Smooth muscle cell (in vitro differentiated cells): ENCODE results near the gene PELO. TPM values are rescaled to one million over a fixed set of nuclear protein-coding genes. Genes with fewer than 3 reads are reported as not detected.

Source experiments
- DNase-seq: peaks from one replicate; lab custom pipeline; 2025; ENCODE audit not compliant: unreplicated experiment; lab: John Stamatoyannopoulos, UW
- H2AFZ ChIP-seq: fragments of 200-600 bp; sonication (generic); 2 replicates; pipeline ENCODE4 v1.6.0; 2016; ENCODE audit warnings: antibody characterized with exemption, low read depth, mild to moderate bottlenecking
- H3F3A ChIP-seq: fragments of 200-600 bp; sonication (generic); 2 replicates; pipeline ENCODE4 v1.6.0; 2017; ENCODE audit warnings: antibody characterized with exemption, low read depth
- H3K27ac ChIP-seq: fragments of 200-600 bp; sonication (generic); 2 replicates; pipeline ENCODE4 v1.5.1; 2016; ENCODE audit warnings: low read depth, mild to moderate bottlenecking
- H3K27me3 ChIP-seq: fragments of 200-600 bp; sonication (generic); 2 replicates; pipeline ENCODE4 v1.6.1; 2016; ENCODE audit warnings: low read depth, mild to moderate bottlenecking
- H3K36me3 ChIP-seq: fragments of 200-600 bp; sonication (generic); 2 replicates; pipeline ENCODE4 v1.5.1; 2016; ENCODE audit warnings: low read depth
- H3K4me1 ChIP-seq: fragments of 200-600 bp; sonication (generic); 2 replicates; pipeline ENCODE4 v1.5.1; 2016; ENCODE audit warnings: low read depth
- H3K4me2 ChIP-seq: fragments of 200-600 bp; sonication (generic); 2 replicates; pipeline ENCODE4 v1.6.0; 2016; ENCODE audit warnings: mild to moderate bottlenecking
- H3K4me3 ChIP-seq: fragments of 200-600 bp; sonication (generic); 2 replicates; pipeline ENCODE4 v1.5.1; 2016; ENCODE audit warnings: mild to moderate bottlenecking
- H3K79me2 ChIP-seq: fragments of 200-600 bp; sonication (generic); 2 replicates; pipeline ENCODE4 v1.6.0; 2016; ENCODE audit warnings: low read depth, mild to moderate bottlenecking
- H3K9ac ChIP-seq: fragments of 200-600 bp; sonication (generic); 2 replicates; pipeline ENCODE4 v1.6.0; 2016; ENCODE audit warnings: low read depth
- H3K9me3 ChIP-seq: fragments of 200-600 bp; sonication (generic); replicated peaks from 2 replicates; pipeline ENCODE4 v1.5.1; 2016; ENCODE audit warnings: low read depth
- H4K20me1 ChIP-seq: fragments of 200-600 bp; sonication (generic); 2 replicates; pipeline ENCODE4 v1.6.0; 2016; ENCODE audit warnings: low read depth
- WGBS: methylation state at CpG from one replicate; pipeline ENCODE4 v1.1.7; 2016; ENCODE audit warnings: low lambda C conversion rate; 5-methylcytosine and 5-hydroxymethylcytosine counted together
- polyA plus RNA-seq: library from polyadenylated mRNA; unstranded; fragments of >200 nt; fragmentation: Nextera tagmentation; extraction: Ambion mirVana; gene quantifications from 2 replicates; pipeline ENCODE4 v1.2.1, GENCODE V29; 2016
- total RNA-seq: library from RNA; depleted of rRNA; stranded (reverse); fragments of >200 nt; gene quantifications from 2 replicates; pipeline ENCODE4 v1.2.3, GENCODE V29; 2014
- TF ChIP-seq, protein P1 (sequence below): fragments of 200-600 bp; sonication (generic); IDR thresholded peaks from 2 replicates; pipeline ENCODE4 v1.5.1; 2017; ENCODE audit warnings: borderline replicate concordance, mild to moderate bottlenecking, antibody characterized with exemption; ENCODE audit not compliant: insufficient read depth, poor library complexity, severe bottlenecking

The PELO gene
- total and polyA plus RNA-seq, 2 experiments from 2014 or later, result 37.0 to 88.2 TPM

DNA sequence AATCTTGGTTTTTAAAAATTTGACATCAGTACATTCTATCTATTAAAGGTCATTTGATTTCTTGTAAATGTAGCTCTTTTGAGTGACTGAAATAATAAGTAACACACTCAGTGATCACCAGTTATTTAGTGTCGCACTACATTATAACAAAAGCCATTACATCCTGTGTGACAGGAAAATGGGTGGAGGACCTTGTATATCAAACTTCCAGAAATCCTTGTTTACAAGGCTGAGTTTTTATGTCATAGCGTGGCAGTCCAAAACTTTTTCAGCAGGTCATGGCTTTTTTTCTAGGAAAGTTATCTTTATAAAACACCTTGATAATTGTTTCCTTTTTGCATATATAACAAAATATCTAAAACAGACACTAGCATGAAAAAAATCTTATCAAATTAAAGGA lies 14.4 kb upstream of the PELO start:
- Histone ChIP-seq H3K27ac (no peak overlapping the region), H3K9me3 (no peaks in the 10 kb centered on the region), H3K27me3 (no peaks in the 10 kb centered on the region), H3K4me3 (no peak overlapping the region), H3K36me3 (no peaks in the 10 kb centered on the region), H3K4me2 (no peak overlapping the region), H3K79me2 (no peaks in the 10 kb centered on the region), H4K20me1 (no peaks in the 10 kb centered on the region), H3K4me1 (peaks cover 4% of the 10 kb centered on the region), H3K9ac (no peak overlapping the region), H2AFZ (no peak overlapping the region), H3F3A (peaks cover 4% of the 10 kb centered on the region)
- TF ChIP-seq, protein P1, sequence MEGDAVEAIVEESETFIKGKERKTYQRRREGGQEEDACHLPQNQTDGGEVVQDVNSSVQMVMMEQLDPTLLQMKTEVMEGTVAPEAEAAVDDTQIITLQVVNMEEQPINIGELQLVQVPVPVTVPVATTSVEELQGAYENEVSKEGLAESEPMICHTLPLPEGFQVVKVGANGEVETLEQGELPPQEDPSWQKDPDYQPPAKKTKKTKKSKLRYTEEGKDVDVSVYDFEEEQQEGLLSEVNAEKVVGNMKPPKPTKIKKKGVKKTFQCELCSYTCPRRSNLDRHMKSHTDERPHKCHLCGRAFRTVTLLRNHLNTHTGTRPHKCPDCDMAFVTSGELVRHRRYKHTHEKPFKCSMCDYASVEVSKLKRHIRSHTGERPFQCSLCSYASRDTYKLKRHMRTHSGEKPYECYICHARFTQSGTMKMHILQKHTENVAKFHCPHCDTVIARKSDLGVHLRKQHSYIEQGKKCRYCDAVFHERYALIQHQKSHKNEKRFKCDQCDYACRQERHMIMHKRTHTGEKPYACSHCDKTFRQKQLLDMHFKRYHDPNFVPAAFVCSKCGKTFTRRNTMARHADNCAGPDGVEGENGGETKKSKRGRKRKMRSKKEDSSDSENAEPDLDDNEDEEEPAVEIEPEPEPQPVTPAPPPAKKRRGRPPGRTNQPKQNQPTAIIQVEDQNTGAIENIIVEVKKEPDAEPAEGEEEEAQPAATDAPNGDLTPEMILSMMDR, result no peak
- no peak for DNase-seq
- WGBS, result 78% methylated on average over 2 of the region's 2 CpGs

DNA sequence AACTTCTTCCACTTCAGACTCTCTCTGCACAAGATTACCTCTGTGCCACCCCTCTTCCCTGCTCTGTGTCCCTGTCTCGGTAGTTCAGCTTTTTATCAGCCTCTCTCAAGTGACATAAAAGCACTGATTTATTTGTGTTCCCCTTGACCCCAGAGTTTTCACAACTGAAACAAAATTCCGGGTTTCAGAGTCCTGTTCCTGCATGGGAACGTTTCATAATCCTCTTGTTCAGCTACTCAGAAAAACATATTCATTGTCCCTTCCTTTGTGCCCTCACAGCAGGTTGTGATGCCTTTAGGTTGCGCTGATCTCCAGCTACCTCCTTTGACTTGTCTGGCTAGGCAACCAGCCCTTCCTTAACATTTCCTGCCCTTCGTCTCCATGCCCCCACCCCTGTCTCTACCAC lies 13.7 kb upstream of the PELO start:
- H3K79me2 ChIP-seq, result no peaks in the 10 kb centered on the region
- H3K36me3 ChIP-seq, result no peaks in the 10 kb centered on the region
- no peak overlapping the region for H3K27ac ChIP-seq
- no peaks in the 10 kb centered on the region for H4K20me1 ChIP-seq
- no peak overlapping the region for H3K9ac ChIP-seq
- H3K9me3 ChIP-seq, result no peaks in the 10 kb centered on the region
- WGBS, result 42% methylated on average over 5 of the region's 5 CpGs
- TF ChIP-seq, protein P1, result no peak
- no peak overlapping the region for H2AFZ ChIP-seq
- H3K27me3 ChIP-seq, result no peaks in the 10 kb centered on the region
- H3F3A ChIP-seq, result peaks cover 3% of the 10 kb centered on the region
- H3K4me2 ChIP-seq, result no peak overlapping the region
- peaks cover 4% of the 10 kb centered on the region for H3K4me1 ChIP-seq
- no peak overlapping the region for H3K4me3 ChIP-seq
- no peak for DNase-seq

DNA sequence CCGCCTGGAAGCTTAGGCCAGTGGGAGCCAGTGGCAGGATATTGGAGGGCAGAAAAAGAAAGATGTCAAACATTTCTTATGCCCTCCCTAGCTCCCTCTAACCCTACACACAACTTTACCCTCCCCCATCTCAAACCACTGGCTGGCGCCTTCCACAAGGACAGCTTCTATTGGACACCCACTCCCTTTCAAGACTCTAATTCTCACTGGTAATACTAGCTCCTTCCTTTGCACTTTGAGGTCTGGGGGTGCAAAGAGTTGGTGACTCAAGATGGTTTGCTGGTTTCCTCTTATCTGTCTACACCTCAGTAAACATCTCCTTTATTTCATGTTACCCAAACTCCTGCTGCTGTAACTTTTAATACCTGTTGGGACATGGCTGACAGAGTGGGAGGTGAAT lies 11.6 kb upstream of the PELO start:
- no peak overlapping the region for H2AFZ ChIP-seq
- no peak overlapping the region for H3K9ac ChIP-seq
- no peak overlapping the region for H3K27ac ChIP-seq
- H3K79me2 ChIP-seq, result no peaks in the 10 kb centered on the region
- H3K4me1 ChIP-seq, result peaks cover 4% of the 10 kb centered on the region
- H3F3A ChIP-seq, result no peaks in the 10 kb centered on the region
- H4K20me1 ChIP-seq, result no peaks in the 10 kb centered on the region
- WGBS, result 100% methylated on average over 2 of the region's 2 CpGs
- H3K4me2 ChIP-seq, result no peak overlapping the region
- TF ChIP-seq, protein P1, result no peak
- H3K27me3 ChIP-seq, result no peaks in the 10 kb centered on the region
- H3K36me3 ChIP-seq, result no peaks in the 10 kb centered on the region
- H3K9me3 ChIP-seq, result no peaks in the 10 kb centered on the region
- DNase-seq, result no peak
- no peak overlapping the region for H3K4me3 ChIP-seq

DNA sequence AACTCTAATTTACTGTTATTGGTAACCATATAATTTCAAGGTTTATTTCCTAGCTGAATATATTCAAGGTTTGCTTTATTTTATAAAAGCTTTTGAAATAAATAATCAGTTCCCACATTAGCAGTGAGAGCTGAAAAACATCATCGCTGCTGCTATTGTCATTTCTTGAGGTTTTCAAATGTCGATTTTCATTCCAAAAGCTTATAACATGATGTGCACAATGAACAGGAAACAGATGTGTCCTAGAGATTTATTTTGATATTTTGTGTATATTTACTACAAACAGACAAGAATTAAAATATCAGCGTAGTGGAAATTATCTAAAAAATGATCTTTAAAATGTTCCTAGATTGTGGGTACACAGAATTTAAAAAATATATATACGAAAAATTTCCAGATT lies 10.5 kb upstream of the PELO start:
- Histone ChIP-seq H3K27me3 (no peaks in the 10 kb centered on the region), H3K4me3 (no peak overlapping the region), H3K79me2 (no peaks in the 10 kb centered on the region), H3K9me3 (no peaks in the 10 kb centered on the region), H3K4me1 (peaks cover 4% of the 10 kb centered on the region), H3K4me2 (no peak overlapping the region), H4K20me1 (no peaks in the 10 kb centered on the region), H2AFZ (no peak overlapping the region), H3K36me3 (no peaks in the 10 kb centered on the region), H3K9ac (no peak overlapping the region), H3K27ac (no peak overlapping the region), H3F3A (no peaks in the 10 kb centered on the region)
- 90% methylated on average over 4 of the region's 4 CpGs for WGBS
- TF ChIP-seq, protein P1, result no peak
- no peak for DNase-seq
